ENCODE data around the gene SLC11A1.

- no peak for TF ChIP-seq CTCF (IDR thresholded peaks at IDR 0.05)
- no peak for TF ChIP-seq POLR2A (IDR thresholded peaks at IDR 0.05)
Observed at GRCh38 chr2:218432676-218433365, 50.7 kb downstream of the SLC11A1 start.

All from lower leg skin (tissue), 3 donors.